Measurements from ENCODE around the gene IFIT1B.

GRCh38 chr10:89371987-89372386, 5.9 kb upstream of the IFIT1B start:
- no peak for TF ChIP-seq CTCF (IDR thresholded peaks at IDR 0.05)
- TF ChIP-seq POLR2A (IDR thresholded peaks at IDR 0.05): no peak

Data from thyroid gland (tissue), 4 donors.